ENCODE results near the gene FJX1. TPM values are rescaled to one million over a fixed set of nuclear protein-coding genes. Genes with fewer than 3 reads are reported as not detected.
A peak's percentile ranks its signal among the peaks of the same experiment; 100 is the strongest.
"Not testable (repeated sequence)": the region's sequence is repeated elsewhere in the genome, so short reads cannot be mapped to it uniquely, and the experiment has no call there.

FJX1 gene
- total and polyA plus RNA-seq, 2 experiments from 2014 or later: 12.4 to 34.8 TPM

DNA sequence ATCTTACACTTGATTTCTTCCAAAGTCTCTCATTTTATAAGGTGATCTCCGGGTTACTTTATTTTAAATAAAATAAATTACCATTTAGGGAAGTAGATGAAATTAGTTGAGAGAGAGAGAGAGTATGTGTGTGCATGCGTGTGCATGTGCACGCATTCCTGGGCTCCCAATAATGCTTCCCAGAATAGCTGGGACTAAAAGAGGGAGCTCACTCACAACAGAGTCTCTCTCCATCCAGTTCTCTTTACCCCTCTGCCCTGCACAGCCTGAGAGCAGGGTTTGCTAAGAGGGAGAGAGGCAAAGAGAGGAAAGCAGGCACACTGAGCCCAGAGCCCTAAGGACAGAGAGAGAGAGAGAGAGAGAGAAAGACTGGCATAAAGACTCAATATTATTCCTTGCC, 33.0 kb downstream of the FJX1 start:
- Histone ChIP-seq H3K4me3 (no peak overlapping the region), H3K4me1 (ENCODE audit: insufficient read depth) (no peaks in the 10 kb centered on the region), H3K9me2 (replicated peaks; ENCODE audit: insufficient read depth) (no peaks in the 10 kb centered on the region), H3K79me2 (no peaks in the 10 kb centered on the region), H3K27ac (no peak overlapping the region), H3K9me3 (ENCODE audit: low read depth) (no peaks in the 10 kb centered on the region), H3K4me2 (no peak overlapping the region), H3K27me3 (no peaks in the 10 kb centered on the region), H3K36me3 (replicated peaks; ENCODE audit: insufficient read depth, low read depth) (no peaks in the 10 kb centered on the region), H2AFZ (no peak overlapping the region), H4K20me1 (ENCODE audit: insufficient read depth, poor library complexity, severe bottlenecking) (no peaks in the 10 kb centered on the region)
- WGBS (ENCODE audit: low lambda C conversion rate, missing lambda C conversion rate): 92% methylated on average over 3 of the region's 3 CpGs
- TF ChIP-seq CTCF (IDR thresholded peaks at IDR 0.05; ENCODE audit: poor library complexity): no peak
- TF ChIP-seq EZH2phosphoT487 (IDR thresholded peaks at IDR 0.05; ENCODE audit: low read depth, severe bottlenecking, unreplicated experiment): no peak
- TF ChIP-seq EZH2 (IDR thresholded peaks at IDR 0.05; ENCODE audit: borderline replicate concordance): no peak
- DNase-seq (ENCODE audit: low spot score): no peak

GRCh38 chr11:35652786-35653185, 34.5 kb downstream of the FJX1 start:
- H3K4me1 ChIP-seq (ENCODE audit: insufficient read depth); H3K27me3 ChIP-seq; H4K20me1 ChIP-seq (ENCODE audit: insufficient read depth, poor library complexity, severe bottlenecking); H3K4me2 ChIP-seq; H2AFZ ChIP-seq; DNase-seq (ENCODE audit: low spot score); H3K4me3 ChIP-seq; H3K79me2 ChIP-seq; H3K36me3 ChIP-seq (replicated peaks; ENCODE audit: insufficient read depth, low read depth); H3K9me3 ChIP-seq (ENCODE audit: low read depth); H3K9me2 ChIP-seq (replicated peaks; ENCODE audit: insufficient read depth); H3K27ac ChIP-seq: not testable (repeated sequence)
- WGBS (ENCODE audit: low lambda C conversion rate, missing lambda C conversion rate): 97% methylated on average over 5 of the region's 5 CpGs

DNA sequence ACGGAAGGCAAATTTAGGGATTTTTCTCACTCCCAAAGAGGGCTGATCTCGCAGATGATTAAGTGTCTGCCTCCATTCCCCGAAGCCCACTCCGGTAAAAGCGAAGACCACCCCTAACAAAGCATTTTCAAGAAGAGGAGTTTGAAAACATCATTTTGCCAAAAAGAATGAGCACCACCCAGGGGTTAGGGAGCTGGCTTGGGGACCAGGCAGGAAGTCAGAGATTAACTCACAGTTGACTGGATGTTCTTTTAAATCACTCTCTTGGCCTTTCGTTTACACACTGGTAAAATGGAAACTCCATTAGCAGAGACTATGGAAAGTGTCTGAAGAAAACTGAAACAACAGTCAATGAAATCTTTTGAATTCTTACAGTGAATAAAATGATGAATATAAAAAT, 36.5 kb downstream of the FJX1 start:
- DNase-seq (ENCODE audit: low spot score): no peak
- Histone ChIP-seq H3K36me3 (replicated peaks; ENCODE audit: insufficient read depth, low read depth) (no peaks in the 10 kb centered on the region), H3K27me3 (no peaks in the 10 kb centered on the region), H2AFZ (peak overlapping the region; percentile 29), H3K4me3 (no peak overlapping the region), H3K4me1 (ENCODE audit: insufficient read depth) (no peaks in the 10 kb centered on the region), H3K27ac (no peak overlapping the region), H3K9me3 (ENCODE audit: low read depth) (no peaks in the 10 kb centered on the region), H3K79me2 (no peaks in the 10 kb centered on the region), H3K4me2 (peak overlapping the region; percentile 16), H4K20me1 (ENCODE audit: insufficient read depth, poor library complexity, severe bottlenecking) (no peaks in the 10 kb centered on the region), H3K9me2 (replicated peaks; ENCODE audit: insufficient read depth) (no peaks in the 10 kb centered on the region)
- TF ChIP-seq CTCF (IDR thresholded peaks at IDR 0.05; ENCODE audit: poor library complexity) (no peak), EZH2phosphoT487 (IDR thresholded peaks at IDR 0.05; ENCODE audit: low read depth, severe bottlenecking, unreplicated experiment) (no peak), EZH2 (IDR thresholded peaks at IDR 0.05; ENCODE audit: borderline replicate concordance) (no peak)
- WGBS (ENCODE audit: low lambda C conversion rate, missing lambda C conversion rate): 30% methylated on average over 6 of the region's 6 CpGs

GRCh38 chr11:35655254-35655653, 37.0 kb downstream of the FJX1 start:
- no peak for DNase-seq (ENCODE audit: low spot score)
- Histone ChIP-seq H3K27me3 (no peaks in the 10 kb centered on the region), H4K20me1 (ENCODE audit: insufficient read depth, poor library complexity, severe bottlenecking) (no peaks in the 10 kb centered on the region), H3K4me2 (no peak overlapping the region), H3K36me3 (replicated peaks; ENCODE audit: insufficient read depth, low read depth) (no peaks in the 10 kb centered on the region), H3K27ac (no peak overlapping the region), H3K4me1 (ENCODE audit: insufficient read depth) (no peaks in the 10 kb centered on the region), H3K4me3 (no peak overlapping the region), H3K9me2 (replicated peaks; ENCODE audit: insufficient read depth) (no peaks in the 10 kb centered on the region), H3K79me2 (no peaks in the 10 kb centered on the region), H3K9me3 (ENCODE audit: low read depth) (no peaks in the 10 kb centered on the region), H2AFZ (no peak overlapping the region)
- no peak for TF ChIP-seq EZH2phosphoT487 (IDR thresholded peaks at IDR 0.05; ENCODE audit: low read depth, severe bottlenecking, unreplicated experiment)
- TF ChIP-seq EZH2 (IDR thresholded peaks at IDR 0.05; ENCODE audit: borderline replicate concordance): no peak
- TF ChIP-seq CTCF (IDR thresholded peaks at IDR 0.05; ENCODE audit: poor library complexity): no peak
- WGBS (ENCODE audit: low lambda C conversion rate, missing lambda C conversion rate): 64% methylated on average over 1 of the region's 1 CpG
